ENCODE data around the gene CLRN1. TPM values are rescaled to one million over a fixed set of nuclear protein-coding genes. Genes with fewer than 3 reads are reported as not detected.

The CLRN1 gene
- total and polyA plus RNA-seq, 7 donors, result not detected

- Histone ChIP-seq H3K27me3 (no peaks in the 10 kb centered on the region), H3K27ac (no peak overlapping the region), H3K36me3 (no peaks in the 10 kb centered on the region), H3K4me3 (no peak overlapping the region), H3K4me1 (peaks cover 0 to 5% (median 2%) of the 10 kb centered on the region in 4 donors), H3K9me3 (no peaks in the 10 kb centered on the region)
- no peak for TF ChIP-seq EP300 (IDR thresholded peaks at IDR 0.05)
- no peak for TF ChIP-seq POLR2AphosphoS5 (IDR thresholded peaks at IDR 0.05)
- peak in 3 of 4 experiments; percentile 28 to 37 (median 36) for TF ChIP-seq CTCF (IDR thresholded peaks at IDR 0.05)
- TF ChIP-seq POLR2A (IDR thresholded peaks at IDR 0.05), result no peak
- no peak for DNase-seq
- intact Hi-C loops (cut with DNase I), result loop anchor here (5.0 kb wide), 1 partner anchor 222 kb away; no protein-coding TSS in a partner anchor
- WGBS, 2 donors, result 7 to 13% methylated on average over 14 of the region's 14 CpGs
These were observed 46.8 kb downstream of the CLRN1 start for GRCh38 chr3:150925751-150926201.

GRCh38 chr3:150922611-150923010 is 49.9 kb downstream of the CLRN1 start:
- Histone ChIP-seq H3K27ac (no peak overlapping the region), H3K9me3 (no peaks in the 10 kb centered on the region), H3K4me3 (no peak overlapping the region), H3K27me3 (no peaks in the 10 kb centered on the region), H3K4me1 (peaks cover 0 to 5% (median 2%) of the 10 kb centered on the region in 4 donors), H3K36me3 (no peaks in the 10 kb centered on the region)
- WGBS, 2 donors, result 55 to 79% methylated on average over 10 of the region's 10 CpGs
- DNase-seq, result no peak
- TF ChIP-seq POLR2A (IDR thresholded peaks at IDR 0.05) (no peak), EP300 (IDR thresholded peaks at IDR 0.05) (no peak), CTCF (IDR thresholded peaks at IDR 0.05) (no peak), POLR2AphosphoS5 (IDR thresholded peaks at IDR 0.05) (no peak)
- intact Hi-C loops (cut with DNase I), result no loop called here

- Histone ChIP-seq H3K36me3 (no peaks in the 10 kb centered on the region), H3K4me1 (peaks cover 0 to 5% (median 2%) of the 10 kb centered on the region in 4 donors), H3K4me3 (no peak overlapping the region), H3K27me3 (no peaks in the 10 kb centered on the region), H3K9me3 (no peaks in the 10 kb centered on the region), H3K27ac (no peak overlapping the region)
- intact Hi-C loops (cut with DNase I), result no loop called here
- 89 to 93% methylated on average over 4 of the region's 4 CpGs for WGBS, 2 donors
- DNase-seq, result no peak
- no peak for TF ChIP-seq EP300 (IDR thresholded peaks at IDR 0.05)
- no peak for TF ChIP-seq CTCF (IDR thresholded peaks at IDR 0.05)
- no peak for TF ChIP-seq POLR2A (IDR thresholded peaks at IDR 0.05)
- no peak for TF ChIP-seq POLR2AphosphoS5 (IDR thresholded peaks at IDR 0.05)
These were observed 51.3 kb downstream of the CLRN1 start for GRCh38 chr3:150921209-150921608.

- intact Hi-C loops (cut with DNase I), result no loop called here
- DNase-seq, result no peak
- TF ChIP-seq EP300 (IDR thresholded peaks at IDR 0.05), result no peak
- no peaks in the 10 kb centered on the region for H3K36me3 ChIP-seq
- 86 to 87% methylated on average over 2 of the region's 2 CpGs for WGBS, 2 donors
- no peak overlapping the region for H3K4me3 ChIP-seq
- H3K27me3 ChIP-seq, result no peaks in the 10 kb centered on the region
- no peak overlapping the region for H3K27ac ChIP-seq
- H3K9me3 ChIP-seq, result no peaks in the 10 kb centered on the region
- no peaks in the 10 kb centered on the region for H3K4me1 ChIP-seq
These were observed 52.3 kb downstream of the CLRN1 start for GRCh38 chr3:150920236-150920635.

GRCh38 chr3:150917951-150918350 is 54.6 kb downstream of the CLRN1 start:
- TF ChIP-seq CTCF (IDR thresholded peaks at IDR 0.05) (no peak), POLR2A (IDR thresholded peaks at IDR 0.05) (no peak), POLR2AphosphoS5 (IDR thresholded peaks at IDR 0.05) (no peak), EP300 (IDR thresholded peaks at IDR 0.05) (no peak)
- Histone ChIP-seq H3K27me3 (no peaks in the 10 kb centered on the region), H3K36me3 (no peaks in the 10 kb centered on the region), H3K4me1 (no peaks in the 10 kb centered on the region), H3K4me3 (no peak overlapping the region), H3K27ac (no peak overlapping the region), H3K9me3 (no peaks in the 10 kb centered on the region)
- 66 to 74% methylated on average over 7 of the region's 7 CpGs for WGBS, 2 donors
- DNase-seq, result no peak
- intact Hi-C loops (cut with DNase I), result no loop called here

Measured in sigmoid colon (tissue), 7 donors.